OCI-LY7 (cell line): ENCODE measurements around the gene DEAF1. TPM values are rescaled to one million over a fixed set of nuclear protein-coding genes. Genes with fewer than 3 reads are reported as not detected.

Experiments
- BruUV-seq: library from RNA; stranded (reverse); fragments of 400-500 nt; replicated peaks from 2 replicates; lab custom pipeline; 2021; lab: Mats Ljungman, UMichigan
- CTCF ChIA-PET: fragments of 300-600 bp; sonication (Branson Sonifier 250); formaldehyde crosslinking; loops from one replicate; lab custom pipeline; 2022; ENCODE audit warnings: antibody characterized with exemption; ENCODE audit not compliant: unreplicated experiment; lab: Charles Lee
- POLR2A ChIA-PET: fragments of 300-600 bp; sonication (Branson Sonifier 250); formaldehyde crosslinking; loops from one replicate; lab custom pipeline; 2022; ENCODE audit warnings: antibody characterized with exemption; lab: Charles Lee
- DNase-seq: peaks from one replicate; pipeline ENCODE4 v3.0.0-alpha.2; 2015; ENCODE audit warnings: low spot score
- H2AFZ ChIP-seq: fragments of 200-600 bp; sonication (generic), shearing (Covaris generic); 2 replicates; pipeline ENCODE4 v1.6.1; 2014; ENCODE audit warnings: mild to moderate bottlenecking, antibody characterized with exemption, low read length, moderate library complexity
- H3K27ac ChIP-seq: fragments of 200-600 bp; sonication (generic); 2 replicates; pipeline ENCODE4 v1.5.1; 2014; ENCODE audit warnings: mixed run types, low read depth, mild to moderate bottlenecking, moderate library complexity, low read length, inconsistent platforms; ENCODE audit not compliant: poor library complexity, severe bottlenecking
- H3K36me3 ChIP-seq: fragments of 200-600 bp; sonication (generic); 2 replicates; pipeline ENCODE4 v1.6.1; 2014; ENCODE audit warnings: mild to moderate bottlenecking, antibody characterized with exemption, low read length, moderate library complexity, mixed read lengths; ENCODE audit not compliant: insufficient read depth
- H3K4me1 ChIP-seq: fragments of 200-600 bp; sonication (generic); 2 replicates; pipeline ENCODE4 v1.5.1; 2014; ENCODE audit warnings: mild to moderate bottlenecking, low read length; ENCODE audit not compliant: insufficient read depth, poor library complexity, severe bottlenecking
- H3K4me2 ChIP-seq: fragments of 200-600 bp; sonication (generic); 2 replicates; pipeline ENCODE4 v1.6.1; 2014; ENCODE audit warnings: mild to moderate bottlenecking, low read length
- H3K4me3 ChIP-seq: fragments of 200-600 bp; sonication (generic); 2 replicates; pipeline ENCODE4 v1.5.1; 2014; ENCODE audit warnings: mild to moderate bottlenecking, low read depth, low read length; ENCODE audit not compliant: poor library complexity, severe bottlenecking
- H3K79me2 ChIP-seq: fragments of 200-600 bp; sonication (generic); 2 replicates; pipeline ENCODE4 v1.6.1; 2016; ENCODE audit warnings: low read depth, mild to moderate bottlenecking, low read length, moderate library complexity, mixed read lengths; ENCODE audit not compliant: insufficient read depth
- H3K9me2 ChIP-seq: fragments of 200-600 bp; sonication (generic); 2 replicates; pipeline ENCODE4 v1.6.1; 2016; ENCODE audit warnings: mild to moderate bottlenecking, low read length, mixed read lengths; ENCODE audit not compliant: insufficient read depth
- H3K9me3 ChIP-seq: fragments of 200-600 bp; sonication (generic); 2 replicates; pipeline ENCODE4 v1.6.1; 2014; ENCODE audit warnings: mild to moderate bottlenecking, mixed run types, low read length, mixed read lengths
- H4K20me1 ChIP-seq: fragments of 200-600 bp; sonication (generic); 2 replicates; pipeline ENCODE4 v1.6.1; 2014; ENCODE audit warnings: mild to moderate bottlenecking, antibody characterized with exemption, low read length, moderate library complexity, mixed read lengths; ENCODE audit not compliant: insufficient read depth
- EZH2phosphoT487 ChIP-seq: fragments of 200-600 bp; sonication (generic); IDR thresholded peaks from 2 replicates; pipeline ENCODE4 v1.6.1; 2018; ENCODE audit warnings: low read depth, borderline replicate concordance, mild to moderate bottlenecking, mixed run types, antibody characterized with exemption, low read length, moderate library complexity, mixed read lengths
- intact Hi-C: fragments of 100-400 bp; cut with micrococcal nuclease; formaldehyde crosslinking; loops from one replicate; pipeline ENCODE4 v1.10.0; 2022; ENCODE audit not compliant: unreplicated experiment
- total RNA-seq, 2 experiments: library from RNA; depleted of rRNA in 1 of 2; stranded (reverse); fragments of >200 nt in 1 of 2; shearing (Covaris generic) in 1 of 2; gene quantifications; 2 replicates each; pipeline ENCODE4 v1.2.3, GENCODE V29; 2014 to 2022
- TF ChIP-seq, protein P1 (sequence below): fragments of 200-600 bp; sonication (generic); conservative IDR thresholded peaks from 2 replicates; pipeline ENCODE4 v1.5.1; 2014; ENCODE audit warnings: mild to moderate bottlenecking, antibody characterized with exemption, low read length, moderate library complexity, mixed read lengths

DEAF1 gene
- total RNA-seq, 2 experiments from 2014 or later: 42.7 to 66.2 TPM

DNA sequence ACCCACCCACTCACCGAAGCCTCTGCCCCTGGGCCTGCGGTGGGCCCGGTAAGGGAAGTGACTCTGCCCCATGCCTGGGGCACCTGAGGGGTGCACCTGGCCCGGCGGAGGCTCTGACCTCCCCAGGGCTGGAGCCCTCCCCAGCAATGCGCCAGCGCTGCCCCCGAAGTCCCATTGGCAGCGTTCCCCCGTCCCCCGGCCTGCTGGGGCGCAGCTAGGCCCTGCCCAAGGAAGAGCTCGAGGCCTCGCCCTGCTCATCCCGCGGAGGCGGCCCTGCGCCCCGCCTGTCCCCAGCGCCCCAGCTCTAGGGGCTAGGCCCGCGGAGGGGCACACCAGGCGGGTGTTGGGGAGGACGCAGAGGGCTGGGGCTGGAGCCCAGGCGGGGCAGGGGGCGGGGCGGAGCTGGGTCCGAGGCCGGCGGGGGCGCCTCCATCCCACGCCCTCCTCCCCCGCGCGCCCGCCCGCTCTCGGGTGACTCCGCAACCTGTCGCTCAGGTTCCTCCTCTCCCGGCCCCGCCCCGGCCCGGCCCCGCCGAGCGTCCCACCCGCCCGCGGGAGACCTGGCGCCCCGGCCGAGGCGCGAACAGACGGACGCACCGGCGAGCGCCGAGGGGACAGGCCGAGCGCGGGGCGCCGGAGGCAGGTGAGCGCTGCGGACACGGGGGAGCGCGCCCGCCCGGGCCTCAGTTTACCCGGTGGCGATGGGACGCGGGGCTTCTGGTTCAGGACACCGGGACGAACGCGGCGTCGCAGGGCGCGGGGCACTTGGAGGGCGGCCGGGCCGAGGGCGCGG, 10.8 kb upstream of the DEAF1 start, which contains the start of gene EPS8L2:
Gene EPS8L2, plus strand, starts transcription at position 586 of the 793 bp plus-strand sequence. CDS start 3,177 bp downstream, outside the sequence.
- Histone ChIP-seq H3K9me3 (no peaks in the 10 kb centered on the region), H3K9me2 (no peaks in the 10 kb centered on the region), H4K20me1 (no peaks in the 10 kb centered on the region), H3K4me2 (no peak within 1 kb of the TSS), H3K79me2 (no peaks in the 10 kb centered on the region), H3K4me3 (no peak within 1 kb of the TSS), H2AFZ (no peak within 1 kb of the TSS), H3K4me1 (no peaks in the 10 kb centered on the region), H3K36me3 (peaks cover 3% of the 10 kb centered on the region; the same call in 1 of the 2 replicates), H3K27ac (no peak within 1 kb of the TSS)
- no peak for TF ChIP-seq EZH2phosphoT487
- TF ChIP-seq, protein P1, sequence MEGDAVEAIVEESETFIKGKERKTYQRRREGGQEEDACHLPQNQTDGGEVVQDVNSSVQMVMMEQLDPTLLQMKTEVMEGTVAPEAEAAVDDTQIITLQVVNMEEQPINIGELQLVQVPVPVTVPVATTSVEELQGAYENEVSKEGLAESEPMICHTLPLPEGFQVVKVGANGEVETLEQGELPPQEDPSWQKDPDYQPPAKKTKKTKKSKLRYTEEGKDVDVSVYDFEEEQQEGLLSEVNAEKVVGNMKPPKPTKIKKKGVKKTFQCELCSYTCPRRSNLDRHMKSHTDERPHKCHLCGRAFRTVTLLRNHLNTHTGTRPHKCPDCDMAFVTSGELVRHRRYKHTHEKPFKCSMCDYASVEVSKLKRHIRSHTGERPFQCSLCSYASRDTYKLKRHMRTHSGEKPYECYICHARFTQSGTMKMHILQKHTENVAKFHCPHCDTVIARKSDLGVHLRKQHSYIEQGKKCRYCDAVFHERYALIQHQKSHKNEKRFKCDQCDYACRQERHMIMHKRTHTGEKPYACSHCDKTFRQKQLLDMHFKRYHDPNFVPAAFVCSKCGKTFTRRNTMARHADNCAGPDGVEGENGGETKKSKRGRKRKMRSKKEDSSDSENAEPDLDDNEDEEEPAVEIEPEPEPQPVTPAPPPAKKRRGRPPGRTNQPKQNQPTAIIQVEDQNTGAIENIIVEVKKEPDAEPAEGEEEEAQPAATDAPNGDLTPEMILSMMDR: no peak
- no TSS peak for BruUV-seq
- ChIA-PET POLR2A (no interaction called here), CTCF (no interaction called here)
- intact Hi-C loops: no loop called here
- DNase-seq: no peak

DNA sequence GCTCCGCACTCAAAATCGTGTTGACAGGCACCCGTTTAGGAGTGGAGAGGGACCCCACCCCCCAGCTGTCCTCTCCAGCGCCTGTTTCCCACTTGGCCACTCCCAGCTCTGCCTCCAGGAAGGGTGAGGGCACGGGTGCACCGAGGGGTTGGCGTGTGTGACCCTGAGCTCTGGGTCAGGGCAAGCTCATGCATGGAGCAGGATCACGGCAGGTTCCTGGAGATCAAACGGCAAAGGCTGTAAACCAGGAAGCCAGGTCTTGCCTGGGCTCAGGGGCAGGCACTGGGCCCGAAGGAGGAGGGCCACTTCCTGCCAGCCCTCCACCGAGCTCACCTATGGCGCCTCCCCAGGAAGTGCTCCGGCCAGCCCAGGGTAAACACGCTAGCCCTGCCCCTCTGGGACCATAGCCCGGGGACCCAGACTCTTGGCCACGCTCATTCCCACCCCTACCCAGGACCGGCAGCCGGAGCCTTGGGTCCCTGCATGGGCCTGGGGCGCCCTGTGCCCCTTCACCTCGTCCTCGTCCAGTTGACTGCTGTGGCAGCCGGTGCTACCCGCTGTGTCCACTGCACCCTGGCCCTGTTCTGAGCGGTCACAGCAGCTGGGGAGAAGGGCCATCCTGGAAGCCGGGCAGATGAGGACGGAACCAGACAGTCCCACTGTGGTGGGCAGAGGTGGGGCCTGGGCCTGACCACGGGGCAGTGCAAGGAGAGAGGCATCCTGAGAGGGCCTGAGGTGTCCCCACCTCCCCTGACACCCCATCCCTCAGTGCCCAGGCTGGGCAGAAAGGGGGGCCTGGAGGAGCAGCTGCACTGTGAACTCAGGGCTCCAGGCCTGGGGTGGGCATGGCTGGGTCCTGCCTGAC, 10.0 kb upstream of the DEAF1 start:
- Histone ChIP-seq H3K36me3 (peaks cover 3% of the 10 kb centered on the region; the same call in 1 of the 2 replicates), H3K4me2 (no peak overlapping the region)

More for the DNA sequence above, 10.0 kb upstream of the DEAF1 start:
- H3K9me3 ChIP-seq: no peaks in the 10 kb centered on the region
- H3K9me2 ChIP-seq: no peaks in the 10 kb centered on the region
- intact Hi-C loops: no loop called here
- no peaks in the 10 kb centered on the region for H3K79me2 ChIP-seq
- DNase-seq: no peak
- no peaks in the 10 kb centered on the region for H3K4me1 ChIP-seq
- no peak overlapping the region for H3K27ac ChIP-seq
- POLR2A ChIA-PET: interaction anchor here (0.6 kb wide), 1 partner anchor 39 kb away, joined by 4 read pairs; no protein-coding TSS in a partner anchor
- no TSS peak for BruUV-seq
- CTCF ChIA-PET: no interaction called here
- H2AFZ ChIP-seq: no peak overlapping the region
- no peak overlapping the region for H3K4me3 ChIP-seq
- H4K20me1 ChIP-seq: no peaks in the 10 kb centered on the region
- TF ChIP-seq, protein P1: no peak
